ENCODE data around the gene PLCH1.
A peak's percentile ranks its signal among the peaks of the same experiment; 100 is the strongest.

PLCH1 gene

GRCh38 chr3:155362808-155363689, 381.8 kb downstream of the PLCH1 start:
- no peaks in the 10 kb centered on the region for H3K79me2 ChIP-seq (ENCODE audit: insufficient read depth, low read length)
- no peak for TF ChIP-seq EZH2 (IDR thresholded peaks at IDR 0.05; ENCODE audit: borderline replicate concordance, low read length)
- no peak for TF ChIP-seq CTCF (IDR thresholded peaks at IDR 0.05; ENCODE audit: low read length)
- H3K9me2 ChIP-seq (ENCODE audit: low read depth, low read length) = no peaks in the 10 kb centered on the region
- no peaks in the 10 kb centered on the region for H4K20me1 ChIP-seq (ENCODE audit: insufficient read depth, low read length)
- H2AFZ ChIP-seq (ENCODE audit: low read length) = no peak overlapping the region
- H3K27ac ChIP-seq (ENCODE audit: low read depth, low read length, poor library complexity, severe bottlenecking) = no peak overlapping the region
- no peak overlapping the region for H3K4me2 ChIP-seq (ENCODE audit: low read length)
- peaks cover 3% of the 10 kb centered on the region; the same call in 1 of the 2 replicates for H3K9me3 ChIP-seq (ENCODE audit: low read length)
- H3K4me3 ChIP-seq (ENCODE audit: low read depth, low read length, poor library complexity, severe bottlenecking) = no peak overlapping the region
- H3K4me1 ChIP-seq (ENCODE audit: insufficient read depth, low read length, severe bottlenecking) = no peaks in the 10 kb centered on the region
- H3K27me3 ChIP-seq (ENCODE audit: insufficient read depth, low read length) = no peaks in the 10 kb centered on the region; the same call in 1 of the 2 replicates
- no peak overlapping the region for H3K9ac ChIP-seq (ENCODE audit: low read length)
- no peaks in the 10 kb centered on the region for H3F3A ChIP-seq (ENCODE audit: insufficient read depth, low read length)
- no peaks in the 10 kb centered on the region for H3K36me3 ChIP-seq (ENCODE audit: insufficient read depth, low read length)

GRCh38 chr3:155360281-155360680, 384.6 kb downstream of the PLCH1 start:
- Histone ChIP-seq H4K20me1 (ENCODE audit: insufficient read depth, low read length) (no peaks in the 10 kb centered on the region), H2AFZ (ENCODE audit: low read length) (no peak overlapping the region), H3K36me3 (ENCODE audit: insufficient read depth, low read length) (no peaks in the 10 kb centered on the region), H3K9ac (ENCODE audit: low read length) (no peak overlapping the region), H3K9me2 (ENCODE audit: low read depth, low read length) (no peaks in the 10 kb centered on the region), H3K4me3 (ENCODE audit: low read depth, low read length, poor library complexity, severe bottlenecking) (no peak overlapping the region), H3K27ac (ENCODE audit: low read depth, low read length, poor library complexity, severe bottlenecking) (no peak overlapping the region), H3F3A (ENCODE audit: insufficient read depth, low read length) (no peaks in the 10 kb centered on the region), H3K4me2 (ENCODE audit: low read length) (no peak overlapping the region), H3K9me3 (ENCODE audit: low read length) (peaks cover under 1% of the 10 kb centered on the region; the same call in 1 of the 2 replicates), H3K79me2 (ENCODE audit: insufficient read depth, low read length) (no peaks in the 10 kb centered on the region), H3K4me1 (ENCODE audit: insufficient read depth, low read length, severe bottlenecking) (no peaks in the 10 kb centered on the region), H3K27me3 (ENCODE audit: insufficient read depth, low read length) (no peaks in the 10 kb centered on the region; the same call in 1 of the 2 replicates)
- TF ChIP-seq CTCF (IDR thresholded peaks at IDR 0.05; ENCODE audit: low read length) (no peak), EZH2 (IDR thresholded peaks at IDR 0.05; ENCODE audit: borderline replicate concordance, low read length) (no peak)

- no peaks in the 10 kb centered on the region for H3K36me3 ChIP-seq (ENCODE audit: insufficient read depth, low read length)
- H3K4me1 ChIP-seq (ENCODE audit: insufficient read depth, low read length, severe bottlenecking) = no peaks in the 10 kb centered on the region
- H4K20me1 ChIP-seq (ENCODE audit: insufficient read depth, low read length) = no peaks in the 10 kb centered on the region
- no peak overlapping the region for H3K27ac ChIP-seq (ENCODE audit: low read depth, low read length, poor library complexity, severe bottlenecking)
- TF ChIP-seq CTCF (IDR thresholded peaks at IDR 0.05; ENCODE audit: low read length) (peak; percentile 62), EZH2 (IDR thresholded peaks at IDR 0.05; ENCODE audit: borderline replicate concordance, low read length) (no peak)
- no peak overlapping the region for H2AFZ ChIP-seq (ENCODE audit: low read length)
- H3K27me3 ChIP-seq (ENCODE audit: insufficient read depth, low read length) = no peaks in the 10 kb centered on the region; the same call in 1 of the 2 replicates
- no peak overlapping the region for H3K4me2 ChIP-seq (ENCODE audit: low read length)
- no peaks in the 10 kb centered on the region for H3K79me2 ChIP-seq (ENCODE audit: insufficient read depth, low read length)
- H3F3A ChIP-seq (ENCODE audit: insufficient read depth, low read length) = no peaks in the 10 kb centered on the region
- H3K9ac ChIP-seq (ENCODE audit: low read length) = no peak overlapping the region
- H3K9me2 ChIP-seq (ENCODE audit: low read depth, low read length) = no peaks in the 10 kb centered on the region
- H3K4me3 ChIP-seq (ENCODE audit: low read depth, low read length, poor library complexity, severe bottlenecking) = no peak overlapping the region
- H3K9me3 ChIP-seq (ENCODE audit: low read length) = no peaks in the 10 kb centered on the region
Measured at GRCh38 chr3:155356594-155357370, 388.1 kb downstream of the PLCH1 start.
